ENCODE measurements around the gene RNF212.
"Not testable (repeated sequence)": the region's sequence is repeated elsewhere in the genome, so short reads cannot be mapped to it uniquely, and the experiment has no call there.

The RNF212 gene, protein sequence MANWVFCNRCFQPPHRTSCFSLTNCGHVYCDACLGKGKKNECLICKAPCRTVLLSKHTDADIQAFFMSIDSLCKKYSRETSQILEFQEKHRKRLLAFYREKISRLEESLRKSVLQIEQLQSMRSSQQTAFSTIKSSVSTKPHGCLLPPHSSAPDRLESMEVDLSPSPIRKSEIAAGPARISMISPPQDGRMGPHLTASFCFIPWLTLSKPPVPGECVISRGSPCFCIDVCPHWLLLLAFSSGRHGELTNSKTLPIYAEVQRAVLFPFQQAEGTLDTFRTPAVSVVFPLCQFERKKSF

GRCh38 chr4:1113311-1114009, at the start of gene RNF212:
RNF212 (minus strand) TSS chr4:1113564; CDS start chr4:1113464, 100 bp downstream.
- DNase-seq, result no peak

DNA sequence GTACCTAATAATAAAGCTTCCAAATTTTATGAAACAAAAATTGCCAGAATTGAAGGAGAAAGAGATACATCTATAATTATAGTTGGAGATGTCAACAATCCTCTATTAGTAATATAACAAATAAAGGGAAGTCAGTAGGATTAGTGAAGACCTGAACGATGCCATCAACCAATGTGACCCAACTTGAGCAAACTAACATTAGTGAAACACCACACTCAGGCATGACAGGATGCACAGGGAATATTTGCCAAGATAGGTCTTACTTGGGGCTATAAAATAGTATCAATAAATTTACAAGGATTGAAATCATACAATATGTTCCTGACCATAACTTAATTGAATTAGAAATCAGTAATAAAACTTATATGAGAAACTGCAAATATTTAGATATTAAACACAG, 47.0 kb upstream of the RNF212 start:
- DNase-seq, result no peak

DNA sequence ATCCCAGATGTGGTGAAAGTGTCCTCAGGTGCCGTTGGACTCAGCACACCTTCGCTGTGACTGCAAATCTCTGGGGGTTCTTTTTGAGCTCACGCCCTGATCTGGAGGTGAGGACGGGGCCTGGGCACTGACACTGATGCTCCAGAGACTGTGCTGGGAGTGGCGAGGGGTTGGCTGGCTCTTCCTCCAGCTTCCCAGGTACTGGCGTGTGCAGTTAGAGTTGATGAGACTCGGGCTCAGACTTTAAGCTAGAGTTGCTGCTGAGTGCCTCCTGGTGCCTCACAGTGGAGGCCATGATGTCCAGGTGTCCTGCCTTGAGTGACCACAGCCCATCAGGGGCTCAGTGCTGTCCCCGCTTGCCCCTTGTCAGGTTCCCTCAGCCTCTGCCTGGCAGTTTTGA, 42.7 kb upstream of the RNF212 start:
- DNase-seq, result no peak

GRCh38 chr4:1155314-1155713, 42.0 kb upstream of the RNF212 start:
- no peak for DNase-seq

- DNase-seq, result peak; percentile 23
Measured at GRCh38 chr4:1154523-1155182, 41.3 kb upstream of the RNF212 start.

- DNase-seq, result no peak
Measured at GRCh38 chr4:1154126-1154522, 40.8 kb upstream of the RNF212 start.

DNA sequence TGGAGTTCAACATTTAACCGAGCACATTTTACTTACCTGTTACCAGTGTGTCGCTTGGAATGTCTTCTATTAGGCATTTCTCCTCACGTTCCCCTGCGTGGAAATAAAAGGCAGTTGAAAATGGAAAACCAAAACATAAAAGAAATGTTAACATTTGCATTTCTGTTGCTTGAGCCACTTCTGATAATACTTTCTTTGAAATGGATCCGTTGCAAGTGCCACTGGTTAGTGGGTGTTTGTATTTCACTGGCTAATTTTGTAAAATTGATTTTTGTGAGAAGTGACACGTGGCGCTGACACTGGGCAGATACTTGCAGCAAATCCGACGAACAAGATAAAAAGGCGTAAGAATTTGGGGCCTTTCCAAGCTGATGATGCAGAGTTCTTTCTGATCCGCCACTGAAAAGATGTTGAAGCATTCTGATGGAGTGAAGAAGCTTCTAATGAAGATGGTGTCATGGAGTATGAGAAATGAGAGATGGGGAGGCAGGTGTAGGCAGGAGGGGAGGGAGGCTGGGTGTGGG, 40.3 kb upstream of the RNF212 start:
- DNase-seq, result no peak

DNA sequence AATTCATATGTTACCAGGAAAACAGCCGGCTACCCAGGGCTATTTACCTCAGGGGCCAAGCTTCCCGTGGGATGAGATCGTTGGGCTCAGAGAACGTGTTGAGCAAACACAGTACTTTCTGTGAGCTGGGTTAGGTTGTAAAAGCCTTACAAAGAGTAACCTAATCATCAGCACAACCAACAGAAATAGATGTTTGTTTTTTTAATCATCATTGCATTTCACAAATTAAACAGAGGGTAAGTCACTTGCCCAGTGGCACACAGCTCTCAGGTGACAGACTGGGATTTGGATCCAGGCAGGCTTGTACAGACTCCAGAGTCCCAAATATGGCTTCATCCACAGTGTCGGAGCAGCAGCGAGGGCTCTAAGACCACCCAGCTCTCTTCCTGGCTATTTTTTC, 38.9 kb upstream of the RNF212 start:
- DNase-seq, result no peak

- DNase-seq, result no peak
Measured at GRCh38 chr4:1151541-1151940, 38.2 kb upstream of the RNF212 start.

- DNase-seq, result no peak
Measured at GRCh38 chr4:1150875-1151274, 37.5 kb upstream of the RNF212 start.

- DNase-seq, result no peak
Measured at GRCh38 chr4:1139860-1140259, 26.5 kb upstream of the RNF212 start.

DNA sequence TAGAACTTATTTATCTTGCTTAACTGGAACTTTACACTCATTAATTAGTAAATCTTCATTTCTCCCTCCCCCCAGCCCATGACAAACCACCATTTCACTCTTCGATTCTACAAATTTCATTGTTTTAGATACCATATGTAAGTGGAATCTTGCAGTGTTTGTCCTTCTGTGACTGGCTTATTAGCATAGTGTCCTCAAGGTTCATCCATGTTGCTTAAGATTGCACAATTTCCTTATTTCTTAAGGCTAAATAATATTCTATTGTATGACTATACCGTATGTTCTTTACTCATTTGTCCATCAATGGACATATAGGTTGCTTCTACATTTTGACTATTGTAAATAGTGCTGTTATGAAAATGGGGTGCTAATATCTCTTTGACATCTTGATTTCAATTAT, 24.5 kb upstream of the RNF212 start:
- no peak for DNase-seq

GRCh38 chr4:1137063-1137776, 23.9 kb upstream of the RNF212 start:
- DNase-seq, result no peak

DNA sequence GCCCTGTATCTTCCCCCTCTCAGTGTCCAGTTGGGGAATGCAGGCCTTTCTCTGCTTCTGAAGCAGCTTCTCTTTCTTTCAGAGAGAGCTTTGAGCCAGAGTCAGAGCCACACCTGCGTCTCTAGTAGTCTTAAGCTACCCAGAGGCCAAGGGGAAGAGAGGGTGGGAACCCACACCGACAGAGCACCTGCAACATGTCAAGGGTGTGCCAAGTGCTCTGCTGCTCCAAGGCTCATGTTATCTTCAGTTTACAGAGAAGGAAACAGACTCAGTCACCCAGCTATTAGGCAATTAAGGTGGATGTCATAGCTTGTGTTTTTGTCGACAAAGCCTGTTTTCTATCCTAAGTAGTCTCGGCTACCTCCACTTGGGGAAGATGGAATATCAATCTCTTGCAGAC, 22.7 kb upstream of the RNF212 start:
- no peak for DNase-seq

DNA sequence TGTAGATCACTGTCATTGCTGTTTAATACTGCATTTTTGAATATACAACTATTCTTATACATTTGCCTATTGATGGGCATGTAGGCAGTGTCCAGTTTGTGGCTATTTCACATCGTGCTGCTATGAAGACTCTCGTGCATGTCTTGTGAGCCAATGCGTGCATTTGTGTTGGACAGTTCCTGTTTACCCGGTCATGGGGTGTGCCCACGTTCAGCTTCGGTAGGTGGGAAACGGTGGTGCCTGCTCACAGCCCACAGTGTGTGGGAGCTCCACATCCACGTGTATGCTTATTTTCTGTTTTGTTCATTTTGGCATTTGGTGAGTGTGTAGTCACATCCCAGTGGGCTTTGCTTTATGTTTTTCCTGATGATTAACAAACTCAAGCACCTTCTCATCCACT, 19.7 kb upstream of the RNF212 start:
- no peak for DNase-seq

GRCh38 chr4:1130316-1131186, 17.2 kb upstream of the RNF212 start:
- DNase-seq, result peak; percentile 12

DNA sequence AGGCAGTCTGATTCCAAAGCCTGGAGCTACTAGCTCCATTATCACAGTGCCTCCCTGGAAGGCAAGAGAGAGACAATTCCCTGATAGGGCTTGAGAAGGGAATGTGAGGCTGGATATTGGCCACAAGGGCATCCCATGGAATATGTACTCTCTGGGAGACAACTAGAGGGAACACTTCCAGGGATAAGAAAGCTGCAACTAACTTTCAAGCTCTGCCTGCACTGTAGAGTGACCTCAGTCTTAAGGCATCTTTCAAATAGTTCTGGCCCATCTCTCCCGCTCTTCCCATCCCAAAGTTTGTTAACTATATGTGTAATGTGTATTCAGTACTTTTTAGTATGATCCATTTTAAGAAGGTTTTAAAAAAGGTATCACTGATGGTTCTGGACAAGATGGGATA, 13.1 kb upstream of the RNF212 start:
- no peak for DNase-seq

DNA sequence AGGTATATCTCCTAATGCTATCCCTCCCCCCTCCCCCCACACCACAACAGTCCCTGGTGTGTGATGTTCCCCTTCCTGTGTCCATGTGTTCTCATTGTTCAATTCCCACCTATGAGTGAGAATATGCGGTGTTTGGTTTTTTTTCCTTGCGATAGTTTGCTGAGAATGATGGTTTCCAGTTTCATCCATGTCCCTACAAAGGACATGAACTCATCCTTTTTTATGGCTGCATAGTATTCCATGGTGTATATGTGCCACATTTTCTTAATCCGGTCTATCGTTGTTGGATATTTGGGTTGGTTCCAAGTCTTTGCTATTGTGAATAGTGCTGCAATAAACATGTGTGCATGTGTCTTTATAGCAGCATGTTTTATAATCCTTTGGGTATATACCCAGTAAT, 12.1 kb upstream of the RNF212 start:
- DNase-seq, result not testable (repeated sequence)

DNA sequence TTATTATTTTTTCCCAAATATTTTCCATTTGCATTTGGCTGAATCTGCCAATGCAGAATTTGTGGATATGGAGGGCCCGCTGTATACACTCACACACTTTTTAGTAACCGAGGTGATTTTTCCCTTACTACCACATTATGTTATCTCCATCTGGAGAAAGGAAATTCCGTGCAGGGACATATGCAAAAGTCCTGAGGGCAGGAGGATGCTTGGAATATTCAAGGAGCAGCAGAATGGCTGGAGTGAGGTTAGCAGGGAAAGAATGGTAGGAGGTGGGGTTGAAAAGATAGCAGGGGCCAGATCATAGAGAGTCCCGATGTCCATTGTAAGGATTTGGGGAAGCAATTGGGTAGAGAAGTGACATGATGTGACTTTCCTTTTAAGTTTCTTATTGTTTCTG, 11.5 kb upstream of the RNF212 start:
- no peak for DNase-seq

GRCh38 chr4:1122505-1122904, 9.1 kb upstream of the RNF212 start:
- no peak for DNase-seq

GRCh38 chr4:1116838-1117237, 3.5 kb upstream of the RNF212 start:
- no peak for DNase-seq

Data from NCI-H1105 treated with DMSO at 0.1 percent for 48 hours (cell line).